NCI-H82 treated with DMSO at 0.1 percent for 48 hours (cell line): Measurements from ENCODE around the gene FRMD8.
A peak's percentile ranks its signal among the peaks of the same experiment; 100 is the strongest.

Experiments used
- DNase-seq: peaks from one replicate; lab custom pipeline; 2025; ENCODE audit not compliant: unreplicated experiment; lab: John Stamatoyannopoulos, UW

The FRMD8 gene

GRCh38 chr11:65386307-65387140 lies at the start of gene FRMD8:
Gene FRMD8, plus strand, starts transcription at chr11:65386637. Its CDS starts 400 bp downstream, at chr11:65387037.
- DNase-seq = peak; percentile 7

- DNase-seq = no peak
These were observed 47.8 kb upstream of the FRMD8 start for GRCh38 chr11:65338676-65339075.

GRCh38 chr11:65340226-65340625 lies 46.2 kb upstream of the FRMD8 start:
- no peak for DNase-seq

- no peak for DNase-seq
These were observed 44.6 kb upstream of the FRMD8 start for GRCh38 chr11:65341856-65342255.

GRCh38 chr11:65351511-65351910 lies 34.9 kb upstream of the FRMD8 start:
- DNase-seq = no peak

- no peak for DNase-seq
These were observed 33.7 kb upstream of the FRMD8 start for GRCh38 chr11:65352783-65353182.

- DNase-seq = no peak
These were observed 33.1 kb upstream of the FRMD8 start for GRCh38 chr11:65353376-65353775.

GRCh38 chr11:65353900-65354264 lies 32.6 kb upstream of the FRMD8 start:
- DNase-seq = no peak

- peak; percentile 86 for DNase-seq
These were observed 32.0 kb upstream of the FRMD8 start, which contains the start of gene TIGD3 for GRCh38 chr11:65354265-65355012. Gene TIGD3, plus strand, starts transcription at chr11:65354751. Its CDS starts 1,058 bp downstream, at chr11:65355809.

- peak; percentile 17 for DNase-seq
These were observed 31.2 kb upstream of the FRMD8 start for GRCh38 chr11:65355013-65355775.

GRCh38 chr11:65355776-65356393 lies 30.6 kb upstream of the FRMD8 start:
- DNase-seq = no peak

GRCh38 chr11:65356394-65356972 lies 30.0 kb upstream of the FRMD8 start:
- no peak for DNase-seq

- DNase-seq = no peak
These were observed 28.5 kb upstream of the FRMD8 start for GRCh38 chr11:65357856-65358356.

- no peak for DNase-seq
These were observed 24.0 kb upstream of the FRMD8 start for GRCh38 chr11:65362320-65362931.

- DNase-seq = no peak
These were observed 23.5 kb upstream of the FRMD8 start for GRCh38 chr11:65362966-65363365.

- DNase-seq = no peak
These were observed 22.7 kb upstream of the FRMD8 start for GRCh38 chr11:65363770-65364169.

GRCh38 chr11:65366340-65366773 lies 20.1 kb upstream of the FRMD8 start:
- DNase-seq = peak; percentile 61

- no peak for DNase-seq
These were observed 15.8 kb upstream of the FRMD8 start for GRCh38 chr11:65370659-65371049.

GRCh38 chr11:65373839-65374580 lies 12.4 kb upstream of the FRMD8 start:
- DNase-seq = no peak
